ENCODE data around the gene RAP2B. TPM values are rescaled to one million over a fixed set of nuclear protein-coding genes. Genes with fewer than 3 reads are reported as not detected.

RAP2B gene
- polyA plus RNA-seq, 1 of the 3 experiments (the other 2 are of a cell fraction): 7.3 TPM

DNA sequence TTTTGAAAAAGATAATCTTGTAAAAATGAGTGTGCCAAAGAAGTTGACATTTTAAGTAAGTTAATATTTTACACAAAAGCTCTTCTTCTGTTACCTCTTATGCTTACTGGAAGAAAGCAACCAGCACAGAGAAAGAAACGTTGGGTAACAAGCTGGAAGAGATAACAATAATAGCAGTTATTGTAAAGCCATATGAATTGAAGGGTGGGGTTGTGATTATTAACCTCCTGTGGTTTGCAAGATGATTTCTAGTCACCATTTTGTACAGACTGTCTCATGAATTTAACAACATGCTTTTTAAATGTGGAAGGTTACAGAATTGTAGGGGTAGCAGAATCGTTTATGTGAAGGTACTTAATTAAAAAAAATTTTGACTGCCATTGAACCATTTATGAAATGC is 9.2 kb downstream of the RAP2B start:
- Histone ChIP-seq H3K4me3 (ENCODE audit: low read depth in 2 of 2, low read length in 1 of 2) (no peak overlapping the region), H3K9me3 (peaks cover 7% of the 10 kb centered on the region; the same call in 1 of the 2 replicates), H3K79me2 (ENCODE audit: insufficient read depth) (peaks cover 40% of the 10 kb centered on the region), H3K9ac (no peak overlapping the region), H3K27me3 (ENCODE audit: insufficient read depth) (no peaks in the 10 kb centered on the region), H2AFZ (ENCODE audit: low read depth) (no peak overlapping the region), H4K20me1 (ENCODE audit: insufficient read depth) (peaks cover 33% of the 10 kb centered on the region), H3F3A (replicated peaks; ENCODE audit: insufficient read depth) (peaks cover 44% of the 10 kb centered on the region), H3K4me2 (no peak overlapping the region), H3K27ac (ENCODE audit: low read depth in 2 of 2, low read length in 1 of 2) (no peak overlapping the region), H3K9me2 (no peaks in the 10 kb centered on the region), H3K4me1 (ENCODE audit: control insufficient read depth in 1 of 2, insufficient read depth in 2 of 2, low read depth in 1 of 2, low read length in 1 of 2) (peaks cover 0 to 17% of the 10 kb centered on the region in 2 experiments; a peak in 2 of 4 replicates), H3K36me3 (replicated peaks in 1 of 2; ENCODE audit: control insufficient read depth in 1 of 2, insufficient read depth in 2 of 2, low read length in 1 of 2) (peaks cover 6 to 53% of the 10 kb centered on the region in 2 experiments)
- CTCF ChIA-PET: interaction anchor here (1.2 kb wide), 1 partner anchor 15 kb away, joined by 3 read pairs; no protein-coding TSS in a partner anchor
- no peak for TF ChIP-seq CHD2 (IDR thresholded peaks at IDR 0.05; ENCODE audit: low read length, partially characterized antibody)
- TF ChIP-seq SIN3A (IDR thresholded peaks at IDR 0.05; ENCODE audit: borderline replicate concordance, low read depth, low read length): no peak
- no peak for TF ChIP-seq NRF1 (IDR thresholded peaks at IDR 0.05; ENCODE audit: low read depth, low read length)
- no peak for TF ChIP-seq RCOR1 (IDR thresholded peaks at IDR 0.05; ENCODE audit: low read length)
- no peak for TF ChIP-seq MXI1 (IDR thresholded peaks at IDR 0.05; ENCODE audit: low read depth, low read length)
- TF ChIP-seq PBX3 (IDR thresholded peaks at IDR 0.05): no peak
- TF ChIP-seq TAF1 (IDR thresholded peaks at IDR 0.05; ENCODE audit: borderline replicate concordance, low read depth, low read length): no peak
- TF ChIP-seq GABPA (IDR thresholded peaks at IDR 0.05; ENCODE audit: low read depth): no peak
- no peak for TF ChIP-seq RFX5 (IDR thresholded peaks at IDR 0.05; ENCODE audit: low read length)
- TF ChIP-seq MAX (IDR thresholded peaks at IDR 0.05; ENCODE audit: low read depth): no peak
- TF ChIP-seq USF2 (IDR thresholded peaks at IDR 0.05; ENCODE audit: borderline replicate concordance, low read depth, low read length): no peak
- no peak for TF ChIP-seq RXRA (IDR thresholded peaks at IDR 0.05; ENCODE audit: borderline replicate concordance, low read depth)
- no peak for TF ChIP-seq RAD21 (IDR thresholded peaks at IDR 0.05; ENCODE audit: low read length)
- DNase-seq: no peak
- 65% methylated on average over 2 of the region's 2 CpGs for WGBS (ENCODE audit: low lambda C conversion rate)
- POLR2A ChIA-PET: no interaction called here

- peaks cover 27% of the 10 kb centered on the region for H4K20me1 ChIP-seq (ENCODE audit: insufficient read depth)
- ChIA-PET POLR2A (no interaction called here), CTCF (interaction anchor here (1.2 kb wide), 1 partner anchor 14 kb away, joined by 3 read pairs; no protein-coding TSS in a partner anchor)
- DNase-seq: no peak
- H3K79me2 ChIP-seq (ENCODE audit: insufficient read depth): peaks cover 33% of the 10 kb centered on the region
- H3K9ac ChIP-seq: no peak overlapping the region
- peaks cover 42% of the 10 kb centered on the region for H3F3A ChIP-seq (replicated peaks; ENCODE audit: insufficient read depth)
- no peaks in the 10 kb centered on the region for H3K27me3 ChIP-seq (ENCODE audit: insufficient read depth)
- H3K4me3 ChIP-seq (ENCODE audit: low read depth in 2 of 2, low read length in 1 of 2): no peak overlapping the region
- H3K36me3 ChIP-seq (replicated peaks in 1 of 2; ENCODE audit: control insufficient read depth in 1 of 2, insufficient read depth in 2 of 2, low read length in 1 of 2): peaks cover 5 to 54% of the 10 kb centered on the region in 2 experiments
- no peaks in the 10 kb centered on the region for H3K9me2 ChIP-seq
- WGBS (ENCODE audit: low lambda C conversion rate): 90% methylated on average over 4 of the region's 4 CpGs
- 0 out of 4 replicates have a peak overlapping the region, but pooled peaks of 1 of the 2 experiments have one; percentile 51 for H3K27ac ChIP-seq (ENCODE audit: low read depth in 2 of 2, low read length in 1 of 2)
- H3K9me3 ChIP-seq: peaks cover 12% of the 10 kb centered on the region; the same call in 1 of the 2 replicates
- H3K4me2 ChIP-seq: no peak overlapping the region
- no peak overlapping the region for H2AFZ ChIP-seq (ENCODE audit: low read depth)
- H3K4me1 ChIP-seq (ENCODE audit: control insufficient read depth in 1 of 2, insufficient read depth in 2 of 2, low read depth in 1 of 2, low read length in 1 of 2): peaks cover 0 to 11% of the 10 kb centered on the region in 2 experiments; a peak in 1 of 4 replicates
- TF ChIP-seq SMC3 (IDR thresholded peaks at IDR 0.05; ENCODE audit: low read depth, low read length) (no peak), JUND (IDR thresholded peaks at IDR 0.05) (no peak), YY1 (IDR thresholded peaks at IDR 0.05; ENCODE audit: low read depth) (no peak), FOXM1 (IDR thresholded peaks at IDR 0.05; ENCODE audit: low read depth) (no peak), GABPA (IDR thresholded peaks at IDR 0.05; ENCODE audit: low read depth) (no peak), SIN3A (IDR thresholded peaks at IDR 0.05; ENCODE audit: borderline replicate concordance, low read depth, low read length) (no peak), FOXJ3 (CRISPR knock-in tag; IDR thresholded peaks at IDR 0.05) (no peak), CHD2 (IDR thresholded peaks at IDR 0.05; ENCODE audit: low read length, partially characterized antibody) (no peak), RFX5 (IDR thresholded peaks at IDR 0.05; ENCODE audit: low read length) (no peak), TAF1 (IDR thresholded peaks at IDR 0.05; ENCODE audit: borderline replicate concordance, low read depth, low read length) (no peak), USF2 (IDR thresholded peaks at IDR 0.05; ENCODE audit: borderline replicate concordance, low read depth, low read length) (no peak)
Measured at GRCh38 chr3:153171918-153172317, 9.9 kb downstream of the RAP2B start.

Data from SK-N-SH (cell line).